Glomerular visceral epithelial cell (primary cell): ENCODE data around the gene RILPL1.
"Not testable (repeated sequence)": the region's sequence is repeated elsewhere in the genome, so short reads cannot be mapped to it uniquely, and the experiment has no call there.

Experiments used
- DNase-seq: peaks from one replicate; pipeline ENCODE4 v3.0.0-alpha.2; 2016; ENCODE audit errors: extremely low spot score

The RILPL1 gene

DNA sequence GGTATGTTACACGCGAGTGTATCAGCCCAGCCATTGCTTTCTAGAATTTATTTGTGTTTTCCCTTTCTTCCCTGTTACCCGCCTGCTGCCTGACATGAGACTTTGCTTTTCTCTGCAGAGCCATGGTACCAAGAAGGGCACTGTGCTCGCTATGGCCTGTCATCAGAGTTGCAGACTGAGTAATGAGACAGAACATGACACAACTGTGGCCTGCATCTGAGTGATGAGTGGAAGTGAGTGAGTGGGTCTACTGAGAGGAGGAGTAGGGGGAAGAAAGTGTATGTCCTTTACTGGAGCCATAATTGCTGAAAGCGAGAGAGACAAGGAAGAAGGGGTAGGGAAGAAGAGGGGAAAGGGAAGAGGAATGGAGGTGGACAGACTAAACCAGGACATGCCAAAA lies 2.9 kb downstream of the RILPL1 start:
- no peak for DNase-seq

DNA sequence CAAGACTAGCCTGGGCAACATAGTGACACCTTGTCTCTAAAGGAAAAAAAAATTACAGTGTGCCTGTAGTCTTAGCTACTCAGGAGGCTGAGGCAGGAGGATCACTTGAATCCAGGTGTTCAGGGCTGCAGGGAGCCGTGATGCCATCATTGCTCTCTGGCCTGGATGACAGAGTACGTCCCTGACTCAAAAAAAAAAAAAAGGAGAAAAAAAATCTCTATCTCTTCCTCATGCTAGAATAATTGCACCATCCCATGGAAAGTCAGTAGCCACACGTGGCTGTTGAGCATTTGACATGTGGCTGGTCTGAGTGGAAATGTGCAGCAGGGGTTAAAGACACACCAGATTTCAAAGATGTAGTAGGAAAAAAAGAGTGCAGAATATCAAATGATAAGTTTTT lies 3.8 kb downstream of the RILPL1 start:
- no peak for DNase-seq

DNA sequence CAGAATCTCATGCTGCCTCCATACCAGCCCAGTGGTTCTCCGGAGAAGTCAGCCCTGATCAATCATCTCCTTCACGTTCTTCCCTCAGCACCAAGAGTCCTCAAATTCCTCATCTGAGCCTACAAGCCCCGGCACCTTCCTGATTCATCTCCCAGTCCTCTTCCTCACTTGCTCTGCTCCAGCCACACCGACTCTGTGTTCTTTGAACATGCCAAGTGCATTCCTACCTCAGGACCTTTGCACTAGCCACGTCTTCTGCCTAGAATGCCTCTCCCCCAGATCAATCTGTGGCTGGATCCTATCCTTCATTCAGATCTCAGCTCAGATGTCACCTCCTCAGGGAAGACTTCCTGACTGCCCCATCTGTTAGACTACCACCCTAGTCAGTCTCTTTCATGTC lies 4.7 kb downstream of the RILPL1 start:
- no peak for DNase-seq

DNA sequence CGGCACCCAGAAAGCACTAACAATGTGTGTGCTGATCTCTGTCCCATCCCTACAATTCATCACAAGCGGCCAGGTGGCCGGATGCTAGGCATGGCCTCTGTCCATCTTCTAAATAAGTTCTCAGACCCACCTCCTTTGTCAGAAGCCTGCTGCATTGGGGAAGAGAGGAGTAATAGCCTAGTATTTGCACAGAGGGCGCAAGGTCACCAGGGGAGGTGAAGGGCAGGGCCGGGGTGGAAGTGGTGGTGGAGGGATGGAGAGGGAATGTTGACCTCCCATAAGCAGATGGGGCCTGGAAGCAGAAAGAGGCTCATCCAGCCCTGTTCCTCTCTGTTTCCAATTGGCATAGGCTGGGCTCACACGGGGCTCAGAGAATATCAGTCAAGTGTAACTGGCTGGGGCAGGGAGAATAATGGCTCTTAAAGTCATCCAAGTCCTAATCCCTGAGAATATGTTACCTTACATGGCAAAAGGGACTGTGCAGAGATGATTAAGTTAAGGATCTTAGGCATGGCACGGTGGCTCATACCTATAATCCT lies 6.9 kb downstream of the RILPL1 start:
- DNase-seq = no peak

DNA sequence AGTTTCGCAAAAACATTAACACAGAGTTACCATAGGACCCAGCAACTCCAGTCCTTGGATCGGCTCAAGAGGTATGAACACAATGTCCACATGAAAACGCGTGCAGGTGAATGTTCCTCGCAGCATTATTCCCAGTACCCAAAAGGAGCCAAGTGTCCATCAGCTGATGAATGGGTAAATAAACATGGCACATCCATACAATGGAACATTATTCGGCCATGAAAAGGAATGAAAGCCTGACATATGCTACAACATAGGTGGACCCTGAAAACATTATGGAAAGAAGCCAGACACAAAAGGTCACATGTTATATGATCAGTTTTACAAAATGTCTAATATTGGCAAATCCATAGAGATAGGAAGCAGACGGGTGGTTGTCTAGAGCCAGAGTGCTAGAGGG lies 9.1 kb downstream of the RILPL1 start:
- no peak for DNase-seq

DNA sequence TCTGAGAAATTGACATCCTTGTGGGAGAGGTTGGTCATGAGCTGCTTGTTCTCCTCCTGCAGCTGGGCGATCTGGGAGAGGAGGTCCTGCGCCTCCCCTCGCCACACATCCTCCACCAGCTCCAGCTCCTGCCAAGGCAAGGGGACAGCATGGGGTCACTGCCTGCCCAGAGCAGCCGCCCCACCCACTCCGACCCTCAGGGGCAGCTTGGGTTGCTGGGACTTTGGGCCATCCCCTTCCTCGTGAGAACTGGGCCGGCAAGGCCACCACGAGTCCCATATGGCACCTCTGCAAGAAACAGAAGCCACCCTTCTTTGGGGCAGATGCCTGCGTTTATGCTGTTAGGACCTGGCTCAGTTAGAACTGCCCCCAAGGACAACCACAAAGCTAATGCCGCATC lies 10.0 kb downstream of the RILPL1 start:
- DNase-seq = no peak

DNA sequence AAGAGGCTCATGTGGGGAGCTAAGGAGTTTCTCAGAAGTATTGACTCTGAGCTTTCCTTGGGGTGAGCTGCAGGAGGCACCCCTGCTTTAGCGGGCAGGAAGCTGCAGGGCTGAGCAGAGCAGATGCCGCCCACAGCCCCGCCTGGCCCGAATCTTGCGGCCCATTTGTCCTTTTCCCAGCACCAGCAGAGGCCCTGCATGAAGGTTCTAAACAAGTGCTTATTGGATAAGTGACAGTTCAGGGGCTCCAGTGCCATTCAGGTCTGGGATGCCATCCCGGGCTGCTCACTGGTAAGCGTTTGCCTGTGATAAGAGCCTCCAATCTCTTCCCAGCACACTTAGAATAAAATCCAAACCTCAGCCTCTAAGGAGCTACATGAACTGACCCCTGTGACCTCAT lies 11.4 kb downstream of the RILPL1 start:
- no peak for DNase-seq

DNA sequence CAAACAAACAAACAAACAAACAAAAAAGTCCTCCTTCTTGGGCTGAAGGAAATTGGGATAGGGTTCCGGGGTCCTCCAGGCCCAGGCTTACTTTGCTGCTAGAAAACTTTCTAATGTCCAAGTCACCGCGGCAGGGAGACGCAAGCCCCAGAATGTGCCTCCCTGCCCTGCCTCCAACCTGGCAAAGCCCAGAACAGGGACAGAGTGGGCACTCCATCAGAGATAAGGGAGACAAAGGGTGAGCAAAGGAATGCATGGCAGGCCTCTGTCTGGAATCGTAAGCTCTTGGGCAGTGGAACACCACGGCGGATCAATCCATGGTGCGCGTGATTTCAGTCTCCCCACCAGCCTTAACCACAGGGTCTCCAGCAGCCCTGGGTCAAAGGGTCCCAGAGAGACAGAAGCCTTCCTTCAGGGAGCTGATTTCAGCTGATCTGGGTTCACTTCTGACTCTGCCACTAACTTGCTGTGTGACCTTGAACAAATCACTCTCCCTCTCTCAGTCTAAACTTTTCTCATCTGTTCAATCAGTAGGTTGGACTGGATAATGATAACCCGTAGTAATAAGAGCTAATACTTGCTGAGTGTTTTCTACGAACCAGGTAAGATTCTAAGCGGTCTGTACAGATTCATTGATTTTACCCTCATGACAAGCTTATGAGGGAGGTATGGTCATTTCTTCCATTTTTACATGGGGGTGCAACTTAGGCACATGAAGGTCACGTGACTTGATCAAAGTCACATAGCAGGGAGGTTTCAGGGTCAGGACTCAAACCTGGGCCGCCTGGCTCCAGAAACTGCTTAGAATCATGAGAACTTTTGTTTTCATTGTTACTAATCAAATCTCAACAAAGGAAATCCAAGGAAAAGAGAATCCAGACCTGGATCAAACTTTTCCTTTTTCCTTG lies 12.7 kb downstream of the RILPL1 start:
- DNase-seq = no peak

DNA sequence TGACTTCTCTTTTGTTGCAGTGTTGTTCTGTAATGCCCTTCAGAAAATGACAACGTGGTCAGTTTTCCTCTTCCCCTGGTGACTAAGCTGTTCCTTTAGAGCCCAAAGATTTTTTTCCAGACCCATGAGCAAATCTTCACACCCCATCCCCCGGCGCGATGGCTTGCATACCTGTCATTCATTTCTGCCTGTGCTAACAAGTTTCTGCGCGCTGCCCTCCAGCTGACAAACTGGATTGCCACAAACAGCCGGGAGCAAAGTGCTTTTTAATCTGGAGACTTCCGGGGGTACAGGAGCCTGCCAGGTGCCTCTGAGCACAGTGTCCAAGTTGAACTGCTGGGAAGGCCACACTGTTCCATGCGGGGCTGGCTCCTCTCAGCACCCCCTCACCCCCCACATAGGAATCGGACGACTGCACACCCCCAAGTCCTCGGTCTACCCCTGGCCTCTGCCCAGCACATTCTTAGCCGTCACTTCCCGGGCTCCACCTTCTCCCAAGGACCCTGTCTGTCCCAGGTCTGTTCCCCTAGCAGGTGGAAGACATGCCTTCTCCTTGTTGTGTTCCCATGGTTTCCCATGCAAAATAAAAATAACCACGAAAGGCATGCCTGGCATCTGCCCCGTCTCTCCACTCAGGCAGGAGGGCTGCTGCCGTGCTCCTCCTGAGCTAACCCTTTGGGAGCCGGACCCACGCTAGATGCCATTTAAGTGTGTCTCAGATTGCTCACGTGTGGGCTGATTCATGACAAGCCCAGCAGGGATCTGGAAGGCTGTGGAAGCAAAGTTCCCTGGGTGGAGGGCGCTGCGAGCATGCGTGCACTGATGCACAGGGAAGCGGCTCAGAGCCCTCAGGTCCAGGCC lies 14.1 kb downstream of the RILPL1 start:
- peak; percentile 87 for DNase-seq

DNA sequence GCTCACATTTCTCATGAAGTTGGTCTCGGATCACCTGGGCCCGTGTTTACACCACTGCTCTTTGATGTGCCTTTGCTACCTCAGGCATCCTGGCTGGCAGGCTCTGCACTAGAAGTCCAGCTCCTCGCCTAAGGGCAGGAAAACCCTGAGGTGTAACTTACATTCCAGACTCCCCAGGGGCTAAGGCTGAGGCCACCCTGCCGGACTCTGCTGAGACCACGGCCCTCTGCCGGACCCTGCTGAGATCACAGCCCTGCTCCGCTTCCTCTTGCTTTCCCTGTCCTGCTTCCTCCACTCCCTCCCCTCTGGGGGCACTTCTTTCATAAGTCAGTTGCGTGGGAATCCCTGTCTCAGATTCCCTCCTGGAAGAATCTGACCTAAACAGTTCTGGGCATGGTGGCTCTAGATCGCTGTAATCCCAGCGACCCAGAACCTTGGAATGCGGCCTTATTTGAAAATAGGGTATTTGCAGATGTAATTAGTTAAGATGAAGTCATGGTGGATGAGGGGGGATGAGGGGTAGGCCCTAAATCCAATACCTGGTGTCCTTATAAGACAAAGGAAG lies 17.2 kb downstream of the RILPL1 start:
- DNase-seq = no peak

DNA sequence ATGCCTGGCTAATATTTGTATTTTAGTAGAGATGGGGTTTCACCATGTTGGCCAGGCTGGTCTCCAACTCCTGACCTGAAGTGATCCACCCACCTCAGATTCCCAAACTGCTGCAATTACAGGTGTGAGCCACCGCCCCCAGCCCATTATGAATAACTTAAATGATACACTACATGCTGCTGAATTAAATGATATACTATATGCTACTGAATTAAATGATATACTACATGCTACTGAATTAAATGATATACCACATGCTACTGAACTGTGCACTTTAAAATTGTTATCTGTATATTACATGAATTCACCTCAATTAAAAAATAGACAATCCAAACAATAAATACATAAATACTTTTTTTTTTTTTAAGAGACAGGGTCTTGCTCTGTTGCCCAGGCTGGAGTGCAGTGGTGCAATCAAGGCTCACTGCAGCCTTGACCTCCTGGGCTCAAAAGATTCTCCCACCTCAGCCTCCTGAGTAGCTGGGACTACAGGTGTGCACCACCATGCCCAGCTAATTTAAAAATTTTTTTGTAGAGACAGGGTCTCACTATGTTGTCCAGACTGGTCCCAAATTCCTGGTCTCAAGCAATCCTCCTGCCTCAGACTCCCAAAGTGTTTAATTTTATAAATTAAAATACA lies 18.8 kb downstream of the RILPL1 start:
- not testable (repeated sequence) for DNase-seq

DNA sequence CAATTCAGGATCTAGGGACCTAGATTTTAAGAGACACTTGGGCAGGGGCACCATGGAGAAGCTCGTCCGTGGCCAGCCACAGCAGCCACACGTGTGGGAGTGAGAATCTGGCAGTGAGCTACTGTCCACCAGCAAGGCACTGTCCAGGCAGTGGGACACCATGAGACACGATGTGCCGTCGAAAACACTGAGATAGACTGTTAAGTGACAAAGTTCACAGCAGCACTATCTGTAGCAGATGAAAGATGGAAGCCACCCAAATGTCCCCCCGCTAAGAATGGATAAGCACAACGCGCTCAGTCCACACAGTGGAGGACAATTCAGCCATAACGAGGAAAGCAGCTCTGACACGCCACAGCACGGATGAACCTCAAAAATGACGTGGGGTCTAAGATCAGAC lies 19.7 kb downstream of the RILPL1 start:
- no peak for DNase-seq

DNA sequence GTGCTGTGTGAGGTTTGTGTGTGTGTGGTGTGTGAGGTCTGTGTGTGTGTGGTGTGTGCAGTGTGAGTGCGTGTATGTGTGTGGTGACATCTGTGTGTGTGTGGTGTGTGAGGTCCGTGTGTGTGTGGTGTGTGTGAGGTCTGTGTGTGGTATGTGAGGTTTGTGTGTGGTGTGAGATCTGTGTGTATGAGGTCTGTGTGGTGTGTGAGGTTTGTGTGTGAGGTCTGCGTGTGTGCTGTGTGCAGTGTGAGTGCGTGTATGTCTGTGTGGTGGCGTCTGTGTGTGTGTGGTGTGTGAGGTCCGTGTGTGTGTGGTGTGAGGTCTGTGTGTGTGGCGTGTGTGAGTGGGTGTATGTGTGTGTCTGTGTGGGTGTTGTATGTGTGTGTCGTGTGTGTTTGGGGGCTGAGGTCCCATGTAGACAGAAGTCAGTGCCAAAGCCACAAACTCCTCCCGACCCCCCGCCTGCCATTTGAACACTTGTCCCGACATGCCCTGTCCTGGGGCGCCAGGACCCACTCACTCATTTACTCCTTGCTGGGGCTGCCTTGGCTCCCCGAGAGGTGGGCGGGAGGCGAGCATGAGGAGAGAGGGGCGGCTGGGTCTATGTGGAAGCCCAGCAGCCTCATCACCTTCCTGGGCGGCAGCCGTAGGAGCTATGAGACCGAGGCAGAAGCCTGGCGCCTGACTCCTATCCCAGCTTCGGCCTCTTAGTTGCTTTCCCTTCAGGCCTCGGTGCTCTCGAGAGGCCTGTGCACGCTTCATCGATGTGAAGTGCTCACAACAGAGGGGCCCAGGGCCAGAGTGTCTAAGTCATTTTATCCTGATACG lies 20.5 kb downstream of the RILPL1 start:
- no peak for DNase-seq

DNA sequence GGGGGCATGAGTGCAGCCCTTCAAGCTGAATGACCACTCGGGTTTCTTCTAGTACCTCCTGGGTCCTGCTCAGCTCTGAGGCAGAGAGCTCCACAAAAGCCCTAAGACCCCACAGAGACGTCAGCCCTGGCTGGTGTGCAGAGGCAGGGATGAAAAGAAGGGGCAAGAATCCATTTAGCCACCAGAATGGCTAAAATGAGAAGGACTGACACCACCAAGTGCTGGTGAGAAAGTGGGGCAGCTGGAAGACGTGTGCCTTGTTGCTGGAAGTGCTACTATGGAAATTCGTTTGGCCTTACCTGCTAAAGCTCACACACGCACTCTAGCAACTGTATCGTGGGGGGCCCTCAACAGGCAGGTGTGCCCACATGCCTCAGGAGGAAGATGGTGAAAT lies 26.7 kb downstream of the RILPL1 start:
- DNase-seq = no peak

DNA sequence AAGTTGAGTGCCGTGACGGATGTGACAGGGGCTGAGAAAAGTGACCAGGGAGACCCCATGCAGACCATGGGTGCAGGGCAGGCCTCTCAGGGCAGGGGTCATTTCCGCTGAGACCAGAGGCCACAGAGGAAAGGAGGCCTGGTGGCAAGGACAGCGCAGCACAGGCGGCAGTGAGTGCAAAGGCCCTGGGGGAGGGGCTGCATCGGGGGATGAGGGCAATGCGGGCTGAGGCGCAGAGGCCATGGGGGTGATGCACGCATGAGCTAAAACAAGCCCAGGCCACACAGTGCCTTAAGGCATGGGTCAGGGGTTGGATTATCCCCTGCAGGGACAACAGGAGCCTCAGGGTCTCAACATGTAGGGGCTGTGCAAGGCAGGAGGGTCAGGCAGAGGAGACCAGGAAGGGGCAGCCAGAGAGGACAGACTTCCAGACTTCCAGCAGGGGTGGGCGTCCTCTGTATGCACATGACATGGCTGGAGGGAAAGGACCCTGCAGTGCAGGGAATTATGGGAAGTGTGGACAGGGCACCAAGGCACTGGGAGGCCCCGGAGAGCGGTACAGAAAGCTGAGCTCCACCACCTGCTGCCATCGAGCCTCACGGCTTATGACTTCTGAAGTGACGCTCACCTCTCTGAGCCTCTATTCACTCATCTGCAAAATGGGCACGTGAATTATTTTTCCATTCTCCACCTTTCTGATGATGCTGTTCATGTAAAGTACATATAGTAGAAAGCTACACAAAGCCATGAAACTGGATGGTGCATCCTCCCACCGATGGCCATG lies 27.3 kb downstream of the RILPL1 start:
- DNase-seq = no peak

DNA sequence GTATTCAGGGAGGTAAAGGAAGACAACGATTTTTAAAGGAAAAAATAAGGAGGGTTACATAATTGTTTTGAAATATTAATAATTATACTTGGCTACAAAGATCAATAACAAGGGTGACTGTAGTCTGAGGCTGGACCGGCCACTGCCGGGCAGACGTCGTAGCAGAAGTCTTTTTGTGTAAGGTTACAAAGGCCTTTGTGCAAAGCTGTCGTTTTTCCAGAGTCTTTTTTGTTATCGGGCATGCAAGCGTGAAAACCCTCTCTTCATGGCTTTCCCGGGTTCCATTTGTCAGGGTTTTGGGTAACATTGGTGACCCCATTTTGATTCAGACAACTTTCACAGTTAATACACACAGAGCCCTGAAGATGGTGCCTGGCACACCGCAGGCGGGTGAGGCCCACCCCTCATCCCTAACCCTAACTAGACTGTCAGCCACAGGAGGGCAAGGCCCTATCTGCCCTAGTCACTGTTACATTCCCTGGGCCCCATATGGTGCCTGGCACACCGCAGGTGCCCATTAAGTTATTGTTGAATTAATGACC lies 31.3 kb downstream of the RILPL1 start:
- no peak for DNase-seq

DNA sequence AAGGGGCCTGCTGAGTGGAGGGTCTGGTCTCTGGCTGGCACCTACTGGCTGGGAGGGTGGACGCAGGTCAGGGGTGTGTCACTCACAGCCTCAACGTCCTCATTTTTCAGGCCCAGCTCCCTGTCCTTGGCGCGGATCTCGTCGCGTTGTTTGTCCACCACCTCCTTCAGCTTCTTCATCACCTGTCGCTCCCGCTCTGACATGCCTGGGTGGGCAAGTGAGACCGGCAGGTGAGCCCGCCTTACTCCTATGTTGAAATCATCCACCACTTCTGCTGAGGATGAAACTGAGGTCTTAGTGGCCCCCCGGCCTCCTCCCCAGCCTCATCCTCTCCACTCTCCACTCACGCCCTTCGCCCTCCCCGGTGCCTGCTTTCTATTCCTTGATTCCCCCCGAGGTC lies 34.2 kb downstream of the RILPL1 start:
- no peak for DNase-seq

DNA sequence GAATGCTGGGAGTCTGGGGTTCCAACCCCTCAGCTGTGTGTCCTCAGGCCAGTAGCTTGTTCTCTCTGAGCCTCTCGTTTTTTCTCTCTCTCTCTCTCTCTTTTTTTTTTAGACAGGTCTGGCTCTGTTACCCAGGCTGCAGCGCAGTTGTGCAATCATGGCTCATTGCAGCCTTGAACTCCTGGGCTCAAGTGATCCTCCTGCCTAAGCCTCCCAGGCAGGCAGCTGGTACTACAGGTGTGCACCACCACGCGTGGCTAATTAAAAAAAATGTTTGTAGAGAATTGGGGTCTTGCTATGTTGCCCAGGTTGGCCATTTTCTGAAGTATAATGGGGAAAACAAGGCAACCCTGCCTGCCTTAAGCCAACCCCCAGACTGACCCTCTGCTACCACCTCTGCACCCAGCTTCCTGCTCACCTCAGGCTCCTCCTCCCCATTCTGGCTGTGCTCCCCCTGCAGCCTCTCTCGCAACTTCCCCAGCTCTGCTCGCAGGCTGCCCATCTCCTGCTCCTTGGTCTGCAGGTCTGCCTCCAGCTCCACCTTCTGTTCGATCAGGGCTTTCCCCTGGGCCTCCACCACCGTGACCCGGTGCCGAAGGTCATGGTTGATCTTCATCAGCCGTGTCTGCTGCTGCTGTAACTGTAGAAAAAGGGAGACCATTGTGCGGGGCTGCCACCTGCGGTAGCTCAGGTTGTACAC lies 35.2 kb downstream of the RILPL1 start:
- no peak for DNase-seq

DNA sequence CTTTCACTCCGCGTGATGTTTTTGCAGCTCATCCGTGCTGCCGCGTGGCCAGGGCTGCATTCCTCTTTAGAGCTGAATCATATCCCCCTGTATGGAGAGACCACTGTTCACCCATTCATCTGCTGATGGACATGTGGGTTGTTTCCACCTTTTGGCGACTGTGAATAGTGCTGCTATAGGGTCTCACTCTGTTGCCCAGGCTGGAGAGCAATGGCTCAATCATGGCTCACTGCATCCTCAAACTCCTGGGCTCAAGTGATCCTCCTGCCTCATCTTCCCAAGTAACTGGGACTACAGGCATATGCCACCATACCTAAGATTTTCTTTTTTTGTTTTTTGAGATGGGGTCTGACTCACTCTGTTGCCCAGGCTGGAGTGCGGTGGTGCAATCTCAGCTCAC lies 36.5 kb downstream of the RILPL1 start:
- no peak for DNase-seq
